ENCODE data around the gene SYPL1.

The SYPL1 gene

DNA sequence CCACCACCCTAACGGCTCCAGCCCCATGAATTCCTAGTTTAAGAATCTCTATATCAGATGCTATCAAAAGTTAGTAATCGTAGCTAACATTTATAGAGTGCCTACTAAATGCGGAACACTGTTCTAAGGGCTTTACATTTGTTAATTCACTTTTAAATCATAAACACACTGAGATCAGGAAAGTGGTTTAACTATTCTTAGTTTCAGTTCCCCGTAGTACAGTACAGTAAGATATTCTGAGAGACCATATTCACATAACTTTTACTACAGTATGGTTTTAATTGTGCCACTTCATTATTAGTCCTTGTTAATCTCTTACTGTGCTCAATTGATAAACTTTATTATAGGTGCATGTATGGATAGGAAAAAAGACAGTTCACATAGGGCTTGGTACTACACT lies 22.5 kb downstream of the SYPL1 start:
- no peak for DNase-seq

DNA sequence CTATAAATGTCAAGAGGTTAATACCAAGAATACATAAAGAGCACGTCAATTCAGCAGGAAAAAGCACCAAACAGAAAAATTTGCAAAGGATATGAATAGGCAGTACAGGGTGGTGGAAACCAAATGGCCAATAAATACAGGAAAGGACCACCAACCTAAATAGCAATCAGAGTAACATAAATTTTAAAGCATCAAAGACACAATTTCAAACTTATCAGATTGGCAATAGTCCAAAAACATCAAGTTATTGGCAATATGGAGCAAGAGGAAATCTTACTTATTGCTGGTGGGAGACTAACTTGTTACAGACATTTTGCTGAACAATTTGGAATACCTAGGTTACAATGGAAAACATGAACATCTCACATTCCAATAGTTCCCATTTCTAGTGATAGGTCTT lies 24.1 kb downstream of the SYPL1 start:
- DNase-seq, result no peak

DNA sequence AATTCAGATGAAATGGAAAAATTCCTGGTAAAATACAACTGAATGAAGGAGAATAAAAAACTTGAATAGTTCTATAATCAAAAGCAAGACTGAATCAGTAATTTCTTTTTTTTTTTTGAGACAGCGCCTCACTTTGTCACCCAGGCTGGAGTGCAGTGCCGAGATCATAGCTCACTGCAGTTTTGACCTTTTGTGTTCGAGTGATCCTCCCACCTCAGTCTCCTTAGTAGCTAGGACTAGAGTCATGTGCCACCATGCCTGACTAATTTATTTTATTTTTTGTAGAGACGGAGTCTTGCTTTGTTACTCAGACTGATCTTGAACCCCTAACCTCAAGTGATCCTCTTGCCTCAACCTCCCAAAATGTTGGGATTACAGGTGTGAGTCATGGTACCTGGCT lies 26.1 kb downstream of the SYPL1 start:
- no peak for DNase-seq

DNA sequence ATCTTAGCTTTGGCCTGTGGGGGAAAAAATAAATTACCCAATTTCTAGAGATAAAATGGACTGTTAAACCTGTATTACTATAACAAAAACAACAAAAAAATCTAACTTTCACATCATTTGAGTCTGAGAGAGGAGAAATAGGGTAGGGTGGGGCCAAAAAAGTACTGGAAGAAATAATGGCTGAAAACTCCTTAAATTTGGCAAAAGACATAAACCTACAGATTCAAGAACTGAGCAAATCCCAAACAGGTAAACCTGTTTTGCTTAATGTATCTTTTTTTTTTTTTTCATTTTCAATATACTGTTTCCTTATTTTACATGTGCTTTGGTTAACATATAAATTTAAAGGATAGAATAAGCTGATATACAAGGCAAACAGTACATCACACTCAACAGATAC lies 27.1 kb downstream of the SYPL1 start:
- DNase-seq, result no peak

DNA sequence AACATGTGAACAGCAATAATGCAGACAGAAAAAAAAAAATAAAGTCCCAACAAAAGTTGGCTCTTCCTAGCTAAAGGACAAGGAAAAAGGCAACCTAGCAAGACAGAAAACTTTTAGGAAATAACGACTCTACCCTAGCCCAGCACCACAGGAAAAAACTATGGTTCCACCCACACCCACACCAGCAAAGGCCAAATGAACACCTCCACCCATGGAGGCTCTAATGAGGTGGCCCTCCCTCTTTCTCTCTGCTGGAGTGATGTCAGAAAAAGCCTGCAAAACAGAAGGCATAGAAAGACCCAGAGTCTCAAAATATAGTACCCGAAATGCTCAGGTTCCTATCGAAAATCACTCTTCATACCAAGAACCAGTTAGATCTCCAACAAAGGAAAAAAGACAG lies 28.4 kb downstream of the SYPL1 start:
- DNase-seq, result no peak

DNA sequence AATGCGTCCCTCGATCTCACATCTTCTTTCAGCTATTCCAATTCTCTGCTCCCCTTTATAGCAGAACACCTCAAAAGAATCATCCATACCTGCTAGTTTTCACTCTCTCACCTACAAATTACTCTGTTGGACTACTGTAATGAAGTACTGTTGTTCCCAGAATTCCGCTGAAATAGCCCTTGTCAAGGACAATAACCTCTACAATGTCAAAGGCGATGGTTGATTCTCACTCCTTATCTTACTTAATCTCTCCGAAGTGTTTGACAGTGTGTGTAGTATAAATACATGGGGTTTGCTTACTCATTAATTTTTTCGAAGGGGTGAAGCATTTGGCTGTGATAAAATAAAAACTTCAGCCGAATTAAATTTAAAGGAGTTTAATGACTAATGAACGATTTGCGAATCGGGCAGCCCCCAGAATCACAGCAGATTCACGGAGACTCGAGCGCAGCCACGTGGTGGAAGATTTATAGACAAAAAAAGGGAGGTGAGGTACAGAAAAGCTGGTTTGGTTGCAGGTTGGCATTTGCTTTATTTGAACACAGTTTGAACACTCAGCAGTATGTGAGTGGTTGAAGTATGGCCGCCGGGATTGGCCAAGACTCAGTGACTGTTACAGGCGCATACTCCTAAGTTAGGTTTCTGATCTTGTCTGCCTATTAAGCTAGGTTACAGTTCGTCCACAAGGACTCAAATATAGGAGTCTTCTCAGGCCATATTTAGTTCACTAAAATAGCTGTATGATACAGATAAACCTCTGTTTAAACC lies 29.8 kb downstream of the SYPL1 start:
- DNase-seq, result no peak

DNA sequence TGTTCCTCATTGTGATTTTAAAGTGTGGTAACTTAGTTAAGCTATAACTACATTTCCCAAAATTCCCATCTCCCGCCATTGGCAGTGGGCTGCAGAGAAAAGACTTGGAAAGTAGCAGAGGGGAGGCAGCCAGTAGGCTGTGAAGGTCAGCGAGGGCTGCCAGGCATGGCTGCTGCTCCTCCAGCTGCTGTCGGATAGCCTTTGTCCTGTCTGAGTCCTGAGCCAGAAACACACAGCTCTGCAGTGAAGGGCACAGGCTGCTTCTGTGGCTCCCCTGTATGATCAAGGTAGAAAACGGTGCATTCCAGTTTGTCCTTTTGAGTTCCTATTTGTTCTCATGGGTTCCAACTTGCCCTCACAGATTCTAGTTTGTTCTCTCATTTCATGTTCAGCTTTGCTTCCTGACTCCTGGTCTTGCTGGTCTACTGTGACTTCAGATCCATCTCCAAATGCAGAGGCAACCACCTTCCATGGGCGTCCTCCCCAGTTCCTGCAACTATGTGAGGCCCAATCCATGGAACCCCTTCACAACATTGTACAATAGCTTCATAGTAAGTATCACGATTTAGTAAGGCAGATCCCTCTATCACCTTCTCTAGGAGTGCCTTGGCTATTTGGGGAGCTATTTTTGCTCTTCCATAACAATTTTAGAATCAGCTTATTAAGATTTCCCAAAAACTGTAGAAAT lies 31.7 kb downstream of the SYPL1 start:
- DNase-seq, result no peak

DNA sequence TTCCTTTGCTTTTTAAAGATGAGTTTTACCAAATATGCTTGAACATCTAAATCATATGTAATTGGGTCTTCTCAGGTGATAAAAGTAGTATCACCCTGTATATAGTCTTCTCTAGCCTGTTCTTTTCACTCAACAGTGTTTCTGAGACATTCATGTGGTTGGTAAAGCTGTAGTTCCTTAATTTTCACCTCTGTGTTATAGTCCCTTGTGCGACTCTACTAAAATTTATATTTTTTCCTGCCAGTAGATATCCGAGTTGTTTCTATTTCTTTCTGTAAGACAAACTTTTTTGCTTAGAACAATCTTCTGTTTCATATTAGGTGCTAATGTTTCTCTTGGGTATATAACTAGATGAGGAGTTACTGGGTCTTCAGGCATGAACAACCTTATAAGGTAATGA lies 35.6 kb downstream of the SYPL1 start:
- no peak for DNase-seq

DNA sequence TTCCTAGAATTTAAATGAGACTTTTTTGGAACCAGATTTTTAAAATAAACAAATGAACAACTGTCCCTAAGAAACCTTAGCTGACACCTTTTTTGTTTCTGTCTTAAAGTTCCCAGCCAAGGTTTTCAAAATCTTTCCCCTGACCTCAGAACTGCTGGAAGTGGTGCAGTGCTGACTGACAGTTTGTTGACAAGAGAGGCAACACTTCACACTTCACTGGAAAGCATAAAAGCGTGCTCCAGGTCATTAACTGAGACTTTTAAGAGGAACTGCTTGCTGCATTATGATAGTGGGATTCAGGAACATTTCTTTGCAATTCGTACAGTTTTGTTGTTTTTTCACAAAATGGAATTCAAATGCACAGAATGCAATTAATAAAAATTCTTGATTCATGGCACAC lies 36.2 kb downstream of the SYPL1 start:
- DNase-seq, result no peak

DNA sequence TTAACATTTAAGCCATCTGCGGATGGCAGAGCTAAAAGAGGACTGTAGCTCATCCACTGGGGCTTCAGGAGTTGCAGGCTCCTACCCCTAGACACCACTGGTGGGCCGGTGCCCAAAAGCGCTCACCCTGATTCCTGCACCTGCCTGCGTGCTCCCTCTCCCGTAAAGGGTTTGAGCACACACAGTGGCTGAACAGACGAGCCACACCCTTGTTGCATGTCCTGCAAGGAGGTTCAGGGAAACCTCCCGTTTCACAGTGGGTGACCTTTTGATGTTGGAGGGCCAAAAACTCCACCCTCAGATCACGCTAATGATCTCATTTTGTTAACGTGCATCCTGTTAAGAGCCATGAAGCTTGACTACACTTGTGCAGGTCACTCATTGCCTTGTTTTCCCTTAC lies 37.9 kb downstream of the SYPL1 start:
- no peak for DNase-seq

DNA sequence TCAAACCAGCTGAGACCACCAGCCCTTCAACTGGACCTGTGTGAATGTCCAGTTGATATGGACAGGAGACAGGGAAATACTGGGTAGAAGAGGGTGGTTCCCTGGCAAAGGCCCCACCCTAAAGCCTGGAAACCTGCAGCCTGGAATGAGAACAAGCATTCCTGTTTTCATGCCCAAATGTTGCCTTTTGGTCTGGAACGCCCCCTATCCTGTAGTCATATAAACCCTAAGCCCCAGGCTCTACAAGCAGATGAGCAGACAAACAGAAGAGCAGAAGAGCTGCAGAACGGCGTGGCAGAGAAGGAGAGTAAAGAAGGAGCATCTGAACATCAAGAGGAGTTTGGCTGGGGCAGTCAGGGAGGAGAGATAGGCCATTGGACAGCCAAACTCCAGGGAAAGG lies 38.4 kb downstream of the SYPL1 start:
- DNase-seq, result no peak

DNA sequence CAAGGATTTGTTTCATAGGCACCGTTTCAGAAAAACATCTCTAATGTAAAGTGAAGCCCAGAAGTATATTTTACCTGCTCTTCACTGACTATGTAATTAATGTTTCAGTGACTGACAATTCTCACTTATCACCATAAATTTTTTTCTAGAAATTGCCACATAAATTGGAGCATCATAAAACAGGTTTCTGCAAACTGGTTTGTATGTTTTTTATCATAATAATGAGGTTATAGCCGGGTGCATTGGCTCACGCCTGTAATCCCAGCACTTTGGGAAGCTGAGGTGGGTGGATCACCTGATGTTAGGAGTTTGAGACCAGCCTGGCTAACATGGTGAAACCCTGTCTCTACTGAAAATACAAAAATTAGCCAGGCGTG lies 39.4 kb downstream of the SYPL1 start:
- no peak for DNase-seq

DNA sequence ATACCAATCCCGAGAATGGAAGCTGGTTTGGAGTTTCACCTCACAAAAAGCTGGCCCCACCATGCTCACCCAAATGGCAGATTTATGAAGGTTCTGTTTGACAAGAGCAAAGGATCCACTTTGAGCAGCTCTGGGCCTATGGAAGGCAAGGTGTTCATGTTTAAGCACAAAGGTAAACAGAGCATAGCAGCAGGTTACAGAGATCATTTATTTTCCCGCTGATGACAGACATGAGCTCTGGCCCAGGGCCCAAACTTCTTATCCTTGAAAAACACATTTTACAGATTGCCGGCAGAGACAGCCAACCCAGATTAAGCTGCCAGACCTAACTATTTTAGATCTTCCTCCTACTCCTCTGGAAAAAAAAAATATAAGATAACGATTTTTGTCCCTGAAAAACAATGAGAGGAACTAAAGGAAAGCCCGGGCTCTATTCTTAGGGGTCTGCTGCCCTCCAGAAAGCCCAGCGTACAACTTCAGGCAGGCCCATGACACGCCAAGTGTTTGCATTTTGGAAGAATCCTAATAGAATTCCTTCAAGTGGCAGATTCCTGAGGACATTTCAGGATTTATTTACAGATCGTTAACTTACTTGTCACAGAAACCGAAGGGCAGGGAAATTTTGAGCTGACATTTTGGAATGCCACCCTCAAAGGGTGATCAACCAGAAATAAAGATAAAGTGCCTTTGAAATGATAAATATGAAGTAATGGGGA lies 40.0 kb downstream of the SYPL1 start:
- peak; percentile 75 for DNase-seq

DNA sequence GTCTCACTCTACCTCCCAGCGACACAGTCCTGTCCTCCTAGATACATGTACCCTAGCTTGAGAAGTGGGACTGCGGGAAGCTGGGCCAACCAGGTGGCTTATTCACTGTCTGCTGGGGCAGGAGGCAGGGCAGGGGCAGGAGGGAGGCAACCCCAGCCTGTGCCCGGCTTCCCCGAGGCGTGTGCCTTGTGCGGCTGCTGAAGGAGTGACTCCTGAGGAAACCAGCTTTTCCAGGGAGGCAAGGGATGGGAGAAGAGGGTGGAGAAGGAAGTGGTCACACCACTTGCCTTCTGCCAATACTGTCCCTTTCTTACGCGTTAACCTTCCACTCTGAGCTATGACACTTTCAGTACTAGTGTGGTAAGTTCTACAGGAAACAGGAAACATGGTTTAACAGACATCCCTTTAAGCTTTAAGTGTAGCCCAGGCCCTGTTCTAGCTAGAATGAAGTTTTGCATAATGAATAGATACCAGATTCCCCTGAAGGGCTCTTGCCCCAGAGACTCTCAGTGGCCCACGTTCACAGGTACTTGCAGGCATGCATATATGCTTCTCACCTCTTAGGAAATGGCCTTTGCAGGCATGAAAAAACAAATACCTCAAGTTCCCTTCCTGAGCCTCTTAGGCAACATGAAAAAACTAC lies 40.6 kb downstream of the SYPL1 start:
- no peak for DNase-seq

DNA sequence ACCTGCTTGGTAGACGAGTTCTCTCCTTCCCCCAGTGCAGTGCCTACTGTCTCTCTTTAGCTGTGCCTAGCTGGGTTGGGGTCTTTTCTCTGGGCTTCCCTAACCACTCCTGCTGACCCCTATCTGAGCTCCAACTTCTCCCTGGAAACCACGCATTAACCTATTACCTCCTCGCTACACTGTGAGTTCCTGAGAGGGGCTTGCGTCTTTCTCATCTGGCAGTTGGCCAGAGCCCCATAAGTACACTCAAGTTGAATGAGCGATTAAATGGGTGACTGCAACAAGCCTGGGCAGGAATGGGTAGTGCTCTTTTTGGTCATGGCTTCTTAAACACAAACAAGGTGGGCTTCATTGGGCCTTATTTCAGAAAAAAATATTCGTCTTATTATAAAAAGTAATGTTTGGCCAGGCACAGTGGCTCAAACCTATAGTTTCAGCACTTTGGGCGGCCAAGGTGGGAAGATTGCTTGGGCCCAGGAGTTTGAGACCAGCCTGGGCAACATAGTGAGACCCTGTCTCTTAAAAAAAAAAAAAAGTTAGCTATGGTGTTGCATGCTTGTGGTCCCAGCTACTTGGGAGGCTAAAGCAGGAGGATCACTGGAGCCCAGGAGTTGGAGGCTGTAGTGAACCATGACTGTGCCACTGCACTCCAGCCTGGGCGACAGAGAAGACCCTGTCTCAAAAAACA lies 41.4 kb downstream of the SYPL1 start:
- DNase-seq, result no peak

DNA sequence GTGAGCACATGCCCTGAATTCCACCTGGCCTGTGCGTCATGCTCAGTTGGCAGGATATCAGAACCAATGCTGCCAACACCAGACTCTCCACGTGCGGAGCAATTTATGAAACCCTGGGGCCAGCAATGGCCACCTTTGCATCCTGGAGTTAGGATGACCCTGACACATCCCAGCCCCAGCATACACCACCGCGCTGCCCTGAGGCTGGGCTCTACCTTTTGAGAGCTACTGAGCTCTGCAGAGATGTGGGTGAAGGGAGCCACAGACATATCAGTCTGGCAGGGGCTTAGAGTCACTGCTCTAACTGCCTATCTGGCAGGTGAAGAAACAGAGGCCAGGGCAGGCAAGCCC lies 41.9 kb downstream of the SYPL1 start:
- DNase-seq, result no peak

DNA sequence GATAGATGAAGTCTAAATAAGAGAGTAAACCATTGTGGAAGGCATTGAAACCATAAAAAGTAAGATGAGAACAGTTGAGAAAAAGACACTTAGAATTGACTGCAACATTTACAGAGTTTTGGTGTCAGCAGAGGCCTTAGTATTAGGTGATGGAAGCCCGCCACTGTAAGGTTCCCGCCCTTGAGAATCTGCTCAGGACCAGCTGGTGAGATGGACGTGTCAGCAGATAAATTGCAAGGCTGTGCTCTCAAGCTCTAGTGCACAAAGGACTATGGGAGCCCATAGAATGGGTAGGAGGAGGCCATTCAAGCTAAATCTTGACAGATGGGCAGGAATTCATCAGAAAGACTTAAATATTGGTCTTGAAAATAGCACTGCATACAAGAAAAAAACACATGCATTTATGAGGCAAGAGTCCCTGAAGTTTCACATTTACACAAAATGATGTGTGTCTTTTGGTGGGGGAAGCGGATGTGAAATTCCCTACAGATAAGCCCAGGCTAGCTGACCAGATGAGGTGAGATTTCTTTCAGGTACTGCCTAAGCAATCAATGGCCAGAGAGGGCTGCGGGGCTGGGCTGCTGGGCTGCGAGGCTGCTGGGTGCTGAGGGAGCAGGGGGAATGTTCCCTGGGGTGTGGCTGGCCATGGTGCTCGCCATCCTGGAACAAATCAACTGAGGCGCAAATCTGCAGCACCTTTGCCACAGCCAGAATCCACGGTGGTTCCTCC lies 42.5 kb downstream of the SYPL1 start:
- no peak for DNase-seq

DNA sequence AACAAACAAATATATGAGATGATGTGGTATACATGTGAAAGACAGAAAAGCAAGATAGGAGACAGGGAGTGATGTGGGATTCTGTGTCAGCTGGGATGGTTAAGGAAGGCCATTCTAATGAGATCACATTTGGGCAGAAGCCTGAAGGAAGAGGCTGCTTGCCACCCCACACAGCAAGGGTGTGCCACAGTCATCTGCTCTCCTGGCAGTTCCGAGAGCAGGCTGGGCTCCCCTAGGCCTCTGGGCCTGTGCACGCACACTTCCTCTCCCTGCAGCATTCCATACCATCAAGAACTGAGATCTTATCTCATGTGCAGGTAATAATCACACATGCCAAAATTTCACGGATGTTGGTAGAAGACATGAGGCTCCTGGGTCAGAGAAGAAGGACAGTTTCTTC lies 43.1 kb downstream of the SYPL1 start:
- no peak for DNase-seq

DNA sequence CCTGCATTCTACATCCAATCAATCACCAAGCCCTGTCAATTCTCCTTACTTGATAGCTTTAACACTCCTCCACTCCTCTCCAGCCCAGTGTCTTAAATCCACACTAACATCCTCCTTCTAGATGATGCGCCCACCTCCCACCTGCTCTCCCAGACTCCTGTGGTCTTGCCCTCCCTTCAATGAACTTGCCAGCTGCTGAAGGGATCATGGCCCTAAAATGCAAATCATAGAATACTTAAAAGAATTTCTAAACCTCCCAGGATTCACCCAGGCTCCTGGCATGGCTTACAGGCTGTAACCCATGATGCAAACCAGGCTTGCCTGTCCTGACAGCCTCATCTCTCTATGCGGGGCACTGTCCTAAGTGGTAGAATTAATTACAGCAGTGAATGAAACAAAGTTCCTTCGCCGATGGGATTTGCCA lies 43.6 kb downstream of the SYPL1 start:
- DNase-seq, result no peak

DNA sequence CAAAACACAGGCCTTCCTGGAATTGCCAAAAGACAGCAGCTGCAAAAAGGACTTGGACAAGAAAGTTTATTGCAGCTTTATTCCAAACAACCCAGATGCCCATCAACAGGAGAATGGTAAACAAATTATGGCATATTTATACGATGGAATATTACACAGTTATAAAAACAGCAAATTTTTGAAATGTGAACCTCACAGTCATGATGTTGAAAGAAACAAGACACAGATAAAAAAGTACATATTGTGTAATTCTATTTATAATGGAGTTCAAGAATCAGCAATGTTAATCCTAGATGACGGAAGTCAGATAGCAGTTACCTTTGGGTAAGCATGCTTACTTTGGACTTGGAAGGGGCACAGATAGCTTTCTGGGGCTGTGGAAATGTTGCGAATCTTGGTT lies 44.4 kb downstream of the SYPL1 start:
- DNase-seq, result no peak

DNA sequence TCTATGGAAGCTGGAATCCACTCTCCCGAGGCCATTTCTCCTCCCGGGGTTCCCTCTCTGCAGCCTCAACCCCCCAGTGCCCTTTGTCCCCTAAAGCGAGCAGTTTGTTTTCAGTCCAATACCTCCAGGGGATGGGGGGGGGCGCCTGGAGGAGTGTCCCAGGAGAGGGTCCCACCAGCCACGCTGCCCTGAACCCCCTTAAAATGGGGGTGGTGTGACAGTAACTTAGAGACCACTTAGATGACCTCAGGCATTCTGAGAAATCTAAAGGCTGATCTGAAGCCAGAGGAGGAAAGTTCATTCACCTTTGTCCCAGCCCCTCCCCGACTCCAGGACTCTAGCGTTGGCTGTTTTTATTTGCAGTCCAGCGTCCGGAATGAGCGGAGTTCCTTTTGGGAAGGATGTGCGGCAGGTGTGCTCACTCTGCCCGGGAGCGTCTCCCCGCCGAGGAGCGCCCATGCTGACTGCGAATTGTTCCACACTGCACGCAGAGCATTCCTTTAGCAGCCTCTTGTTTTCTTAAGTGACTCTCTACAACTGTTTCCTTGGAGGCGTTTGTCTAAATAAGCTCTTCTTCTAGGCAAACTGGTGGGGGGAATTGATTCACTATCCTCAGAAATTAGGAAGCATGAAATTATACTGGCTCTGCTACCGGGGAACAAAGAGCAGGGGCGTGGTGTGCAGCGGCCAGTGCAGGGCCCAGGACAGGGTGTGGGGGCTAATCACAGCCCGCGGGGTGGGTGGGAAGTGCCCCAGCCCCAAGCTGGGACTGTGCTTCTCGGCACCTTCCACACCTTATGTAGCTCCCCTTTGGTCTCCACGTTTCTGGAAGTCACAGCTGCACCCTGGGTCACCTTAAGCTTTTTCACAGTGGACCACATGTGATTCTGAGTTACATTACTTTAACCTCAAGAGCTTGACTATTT lies 46.3 kb downstream of the SYPL1 start:
- no peak for DNase-seq
